ENCODE data around the gene SLC10A7. TPM values are rescaled to one million over a fixed set of nuclear protein-coding genes. Genes with fewer than 3 reads are reported as not detected.

The SLC10A7 gene
- total and polyA plus RNA-seq, 2 of the 13 experiments (the other 11 are each of a cell fraction or from before 2014, with no cell fraction given): 18.5 to 18.8 TPM

GRCh38 chr4:146260521-146260920 lies 261.2 kb downstream of the SLC10A7 start (continued):
- TF ChIP-seq AKNA (CRISPR knock-in tag; IDR thresholded peaks at IDR 0.05; ENCODE audit: borderline replicate concordance): no peak
- TF ChIP-seq ARID2 (CRISPR knock-in tag; IDR thresholded peaks at IDR 0.05; ENCODE audit: borderline replicate concordance): no peak
- TF ChIP-seq PREB (CRISPR knock-in tag; IDR thresholded peaks at IDR 0.05): no peak
- TF ChIP-seq THAP8 (CRISPR knock-in tag; IDR thresholded peaks at IDR 0.05; ENCODE audit: borderline replicate concordance): no peak
- TF ChIP-seq THAP11 (CRISPR knock-in tag; IDR thresholded peaks at IDR 0.05): no peak
- TF ChIP-seq SMAD3 (CRISPR knock-in tag; IDR thresholded peaks at IDR 0.05): no peak
- TF ChIP-seq USF2 (IDR thresholded peaks at IDR 0.05; ENCODE audit: low read depth, low read length): no peak
- TF ChIP-seq USF2 (CRISPR knock-in tag; IDR thresholded peaks at IDR 0.05; ENCODE audit: borderline replicate concordance): no peak
- no peak for TF ChIP-seq ZNF841 (CRISPR knock-in tag; IDR thresholded peaks at IDR 0.05; ENCODE audit: borderline replicate concordance)
- no peak for TF ChIP-seq MAFK (conservative IDR thresholded peaks at IDR 0.05 in 1 of 2, IDR thresholded peaks at IDR 0.05 in 1 of 2; ENCODE audit: low read length in 2 of 2)
- no peak for TF ChIP-seq HMGXB4 (CRISPR knock-in tag; IDR thresholded peaks at IDR 0.05; ENCODE audit: borderline replicate concordance in 1 of 2, low read depth in 1 of 2)

Data from HepG2 (cell line).